NCI-H2171 (cell line): ENCODE measurements around the gene SWI5.
A peak's percentile ranks its signal among the peaks of the same experiment; 100 is the strongest.

Experiments
- DNase-seq: peaks from one replicate; lab custom pipeline; 2025; lab: John Stamatoyannopoulos, UW

Gene SWI5

GRCh38 chr9:128321343-128321742, 45.3 kb downstream of the SWI5 start:
- DNase-seq: no peak

GRCh38 chr9:128321879-128322403, 45.9 kb downstream of the SWI5 start:
- DNase-seq: peak; percentile 70

- peak; percentile 99 for DNase-seq
Observed at GRCh38 chr9:128322404-128323211, 46.5 kb downstream of the SWI5 start, which contains the start of the genes COQ4 and TRUB2. Gene COQ4 (plus strand): TSS chr9:128322839. CDS start chr9:128322859, 20 bp downstream. Gene TRUB2 (minus strand): TSS chr9:128322447. CDS start chr9:128322408, 39 bp downstream.

- DNase-seq: no peak
Observed at GRCh38 chr9:128323212-128323730, 47.2 kb downstream of the SWI5 start.

- DNase-seq: no peak
Observed at GRCh38 chr9:128323791-128324190, 47.7 kb downstream of the SWI5 start.

- no peak for DNase-seq
Observed at GRCh38 chr9:128324401-128324800, 48.3 kb downstream of the SWI5 start.

GRCh38 chr9:128325629-128326028, 49.6 kb downstream of the SWI5 start:
- DNase-seq: no peak

- no peak for DNase-seq
Observed at GRCh38 chr9:128333451-128333869, 57.4 kb downstream of the SWI5 start.

- DNase-seq: no peak
Observed at GRCh38 chr9:128335161-128335560, 59.1 kb downstream of the SWI5 start.

GRCh38 chr9:128335914-128336313, 59.8 kb downstream of the SWI5 start:
- DNase-seq: no peak

- no peak for DNase-seq
Observed at GRCh38 chr9:128337936-128338335, 61.9 kb downstream of the SWI5 start.
